Measurements from ENCODE around the gene TUBGCP3. TPM values are rescaled to one million over a fixed set of nuclear protein-coding genes. Genes with fewer than 3 reads are reported as not detected.

Gene TUBGCP3
- total and polyA plus RNA-seq, 7 donors = 7.4 to 15.3 (median 13.1) TPM

DNA sequence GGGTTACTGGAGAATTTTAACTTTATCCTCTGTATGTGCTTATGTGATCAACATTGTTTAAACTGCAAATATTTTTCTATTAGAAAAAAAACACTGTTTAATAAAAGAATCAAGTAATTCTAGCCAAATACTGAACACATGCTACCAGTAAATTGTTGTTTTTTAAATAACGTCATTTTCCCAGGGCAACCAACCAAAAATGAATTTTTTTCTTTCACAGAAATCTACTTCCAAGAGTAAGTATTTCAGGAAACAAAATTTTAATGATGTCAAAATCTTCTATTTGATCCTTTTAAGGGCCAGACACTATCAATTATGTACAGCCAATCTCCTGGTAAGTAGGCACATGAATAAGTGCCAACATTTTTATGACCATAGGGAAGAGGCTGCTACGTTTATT is 57.1 kb downstream of the TUBGCP3 start:
- Histone ChIP-seq H3K4me3 (no peak overlapping the region), H3K36me3 (ENCODE audit: insufficient read depth in 1 of 2, low read depth in 1 of 2) (peaks cover 0 to 13% of the 10 kb centered on the region in 2 donors), H3K27ac (no peak overlapping the region), H3K27me3 (ENCODE audit: insufficient read depth in 3 of 3, low read length in 2 of 3) (no peaks in the 10 kb centered on the region), H3K4me1 (no peaks in the 10 kb centered on the region), H3K9me3 (no peaks in the 10 kb centered on the region)
- 55 to 65% (median 56%) methylated on average over 2 of the region's 2 CpGs for WGBS, 3 donors
- DNase-seq (no peak), ATAC-seq (no peak)
- intact Hi-C loops (cut with DNase I) = no loop called here
- TF ChIP-seq, protein P1, sequence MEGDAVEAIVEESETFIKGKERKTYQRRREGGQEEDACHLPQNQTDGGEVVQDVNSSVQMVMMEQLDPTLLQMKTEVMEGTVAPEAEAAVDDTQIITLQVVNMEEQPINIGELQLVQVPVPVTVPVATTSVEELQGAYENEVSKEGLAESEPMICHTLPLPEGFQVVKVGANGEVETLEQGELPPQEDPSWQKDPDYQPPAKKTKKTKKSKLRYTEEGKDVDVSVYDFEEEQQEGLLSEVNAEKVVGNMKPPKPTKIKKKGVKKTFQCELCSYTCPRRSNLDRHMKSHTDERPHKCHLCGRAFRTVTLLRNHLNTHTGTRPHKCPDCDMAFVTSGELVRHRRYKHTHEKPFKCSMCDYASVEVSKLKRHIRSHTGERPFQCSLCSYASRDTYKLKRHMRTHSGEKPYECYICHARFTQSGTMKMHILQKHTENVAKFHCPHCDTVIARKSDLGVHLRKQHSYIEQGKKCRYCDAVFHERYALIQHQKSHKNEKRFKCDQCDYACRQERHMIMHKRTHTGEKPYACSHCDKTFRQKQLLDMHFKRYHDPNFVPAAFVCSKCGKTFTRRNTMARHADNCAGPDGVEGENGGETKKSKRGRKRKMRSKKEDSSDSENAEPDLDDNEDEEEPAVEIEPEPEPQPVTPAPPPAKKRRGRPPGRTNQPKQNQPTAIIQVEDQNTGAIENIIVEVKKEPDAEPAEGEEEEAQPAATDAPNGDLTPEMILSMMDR (IDR thresholded peaks at IDR 0.05) = no peak

DNA sequence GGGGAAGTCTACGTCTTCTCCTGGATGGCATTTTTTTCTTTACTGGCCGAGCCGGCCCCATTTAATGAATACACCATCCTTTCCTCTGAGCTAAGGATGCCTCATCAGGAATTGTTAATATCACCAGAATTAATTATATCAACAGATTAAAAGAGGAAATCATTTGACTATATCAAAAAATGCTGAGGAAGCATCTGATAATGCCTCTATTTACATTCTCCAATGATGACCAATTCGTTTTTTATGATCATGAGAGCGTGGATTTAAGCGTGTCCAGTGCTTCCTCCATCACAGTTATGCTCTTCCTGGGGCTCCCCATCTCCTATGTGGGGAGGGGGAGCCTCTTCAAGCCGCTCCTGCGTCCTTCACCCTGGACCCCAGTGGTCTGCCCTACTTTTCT is 58.7 kb downstream of the TUBGCP3 start:
- Histone ChIP-seq H3K4me3 (no peak overlapping the region), H3K4me1 (no peaks in the 10 kb centered on the region), H3K9me3 (no peaks in the 10 kb centered on the region), H3K27ac (no peak overlapping the region), H3K27me3 (ENCODE audit: insufficient read depth in 3 of 3, low read length in 2 of 3) (no peaks in the 10 kb centered on the region), H3K36me3 (ENCODE audit: insufficient read depth in 1 of 2, low read depth in 1 of 2) (peaks cover 0 to 29% of the 10 kb centered on the region in 2 donors)
- TF ChIP-seq, protein P1 (IDR thresholded peaks at IDR 0.05) = no peak
- DNase-seq (no peak), ATAC-seq (no peak)
- intact Hi-C loops (cut with DNase I) = no loop called here
- WGBS, 3 donors = 85 to 93% (median 85%) methylated on average over 8 of the region's 8 CpGs

DNA sequence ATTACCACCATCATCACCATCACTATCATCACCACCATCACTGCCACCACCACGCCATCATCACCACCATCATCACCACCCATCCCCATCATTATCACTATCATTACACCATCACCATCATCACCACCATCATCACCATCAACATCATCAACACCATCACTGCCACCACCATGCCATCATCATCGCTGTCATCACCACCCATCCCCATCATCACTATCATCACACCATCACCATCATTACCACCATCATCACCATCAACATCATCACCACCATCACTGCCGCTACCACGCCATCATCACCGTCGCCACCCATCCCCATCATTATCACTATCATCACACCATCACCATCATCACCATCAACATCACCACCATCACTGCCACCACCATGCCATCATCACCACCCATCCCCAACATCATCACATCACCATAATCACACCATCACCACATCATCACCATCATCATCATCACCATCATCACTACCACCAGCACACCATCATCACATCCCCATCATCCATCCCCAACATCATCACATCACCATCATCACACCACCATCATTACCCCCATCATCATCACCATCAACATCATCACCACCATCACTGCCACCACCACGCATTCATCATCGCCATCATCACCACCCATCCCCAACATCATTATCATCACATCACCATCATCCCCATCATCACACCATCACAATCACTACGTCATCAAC is 61.7 kb downstream of the TUBGCP3 start:
- Histone ChIP-seq H3K9me3 (no peaks in the 10 kb centered on the region), H3K4me1 (no peaks in the 10 kb centered on the region), H3K27ac (no peak overlapping the region), H3K27me3 (ENCODE audit: insufficient read depth in 3 of 3, low read length in 2 of 3) (no peaks in the 10 kb centered on the region), H3K4me3 (no peak overlapping the region), H3K36me3 (ENCODE audit: insufficient read depth in 1 of 2, low read depth in 1 of 2) (peaks cover 2 to 59% of the 10 kb centered on the region in 2 donors)
- DNase-seq (no peak), ATAC-seq (no peak)
- WGBS, 3 donors = 98 to 99% (median 98%) methylated on average over 9 of the region's 9 CpGs
- TF ChIP-seq, protein P1 (IDR thresholded peaks at IDR 0.05) = no peak
- intact Hi-C loops (cut with DNase I) = no loop called here

- intact Hi-C loops (cut with DNase I) = no loop called here
- no peak overlapping the region for H3K4me3 ChIP-seq
- H3K27me3 ChIP-seq (ENCODE audit: insufficient read depth in 3 of 3, low read length in 2 of 3) = no peaks in the 10 kb centered on the region
- 94 to 96% (median 95%) methylated on average over 7 of the region's 7 CpGs for WGBS, 3 donors
- no peak overlapping the region for H3K27ac ChIP-seq
- no peaks in the 10 kb centered on the region for H3K4me1 ChIP-seq
- DNase-seq = no peak
- TF ChIP-seq, protein P1 (IDR thresholded peaks at IDR 0.05) = no peak
- ATAC-seq = no peak
- peaks cover 2 to 67% of the 10 kb centered on the region in 2 donors for H3K36me3 ChIP-seq (ENCODE audit: insufficient read depth in 1 of 2, low read depth in 1 of 2)
- H3K9me3 ChIP-seq = no peaks in the 10 kb centered on the region
These were observed 62.5 kb downstream of the TUBGCP3 start for GRCh38 chr13:112525356-112525945.
